GM23248 (cell line): Measurements from ENCODE around the gene LIN7C. TPM values are rescaled to one million over a fixed set of nuclear protein-coding genes. Genes with fewer than 3 reads are reported as not detected.
A peak's percentile ranks its signal among the peaks of the same experiment; 100 is the strongest.

Source experiments
- DNase-seq: peaks from one replicate; pipeline ENCODE4 v3.0.0-alpha.2; 2015
- H2AFZ ChIP-seq: fragments of 200-600 bp; sonication (generic); 2 replicates; pipeline ENCODE4 v1.6.1; 2016; ENCODE audit warnings: antibody characterized with exemption
- H3F3A ChIP-seq: fragments of 200-600 bp; sonication (generic); 2 replicates; pipeline ENCODE4 v1.6.1; 2016; ENCODE audit warnings: mild to moderate bottlenecking, antibody characterized with exemption, mixed run types; ENCODE audit not compliant: insufficient read depth
- H3K27ac ChIP-seq: fragments of 200-600 bp; sonication (generic); 2 replicates; pipeline ENCODE4 v1.5.1; 2016; ENCODE audit warnings: mild to moderate bottlenecking
- H3K27me3 ChIP-seq: fragments of 200-600 bp; sonication (generic); replicated peaks from 2 replicates; pipeline ENCODE4 v1.6.1; 2016; ENCODE audit warnings: mild to moderate bottlenecking; ENCODE audit not compliant: insufficient read depth
- H3K36me3 ChIP-seq: fragments of 200-600 bp; sonication (generic); 2 replicates; pipeline ENCODE4 v1.6.1; 2016; ENCODE audit warnings: low read depth, mild to moderate bottlenecking
- H3K4me1 ChIP-seq: fragments of 200-600 bp; sonication (generic); 2 replicates; pipeline ENCODE4 v1.6.1; 2016; ENCODE audit warnings: mild to moderate bottlenecking; ENCODE audit not compliant: insufficient read depth
- H3K4me2 ChIP-seq: fragments of 200-600 bp; sonication (generic); one replicate; pipeline ENCODE4 v1.6.1; 2016; ENCODE audit warnings: mild to moderate bottlenecking; ENCODE audit not compliant: unreplicated experiment
- H3K4me3 ChIP-seq: fragments of 200-600 bp; sonication (generic); 2 replicates; pipeline ENCODE4 v1.5.1; 2016; ENCODE audit warnings: mild to moderate bottlenecking
- H3K79me2 ChIP-seq: fragments of 200-600 bp; sonication (generic); 2 replicates; pipeline ENCODE4 v1.6.1; 2016; ENCODE audit warnings: mild to moderate bottlenecking; ENCODE audit not compliant: insufficient read depth
- H3K9ac ChIP-seq: fragments of 200-600 bp; sonication (generic); 2 replicates; pipeline ENCODE4 v1.6.1; 2016; ENCODE audit warnings: mild to moderate bottlenecking
- H3K9me2 ChIP-seq: fragments of 200-600 bp; sonication (generic); 2 replicates; pipeline ENCODE4 v1.6.1; 2016; ENCODE audit warnings: mixed run types, mild to moderate bottlenecking, moderate library complexity; ENCODE audit not compliant: insufficient read depth
- H3K9me3 ChIP-seq: fragments of 200-600 bp; sonication (generic); one replicate; pipeline ENCODE4 v1.6.1; 2017; ENCODE audit warnings: low read depth
- H4K20me1 ChIP-seq: fragments of 200-600 bp; sonication (generic); 2 replicates; pipeline ENCODE4 v1.6.0; 2016; ENCODE audit not compliant: insufficient read depth
- EZH2 ChIP-seq: fragments of 200-600 bp; sonication (generic); IDR thresholded peaks from 2 replicates; pipeline ENCODE4 v1.6.1; 2018; ENCODE audit warnings: antibody characterized with exemption, mild to moderate bottlenecking; ENCODE audit not compliant: insufficient read depth, poor library complexity, severe bottlenecking
- EZH2phosphoT487 ChIP-seq: fragments of 200-600 bp; sonication (generic); IDR thresholded peaks from 2 replicates; pipeline ENCODE4 v1.6.1; 2018; ENCODE audit warnings: antibody characterized with exemption, moderate library complexity, mild to moderate bottlenecking, low read depth; ENCODE audit not compliant: insufficient read depth
- whole genome bisulfite sequencing, 2 experiments: methylation state at CpG; one replicate each; pipeline ENCODE4 v1.1.6; 2015 to 2017; ENCODE audit warnings: low lambda C conversion rate in 2 of 2, low coverage in 1 of 2; ENCODE audit errors: missing lambda C conversion rate in 2 of 2; 5-methylcytosine and 5-hydroxymethylcytosine counted together
- in situ Hi-C: fragments of 300-500 bp; cut with MboI; formaldehyde crosslinking; loops from 2 replicates; pipeline ENCODE4 v1.15.0; 2020
- polyA plus RNA-seq: library from polyadenylated mRNA; unstranded; fragments of >200 nt; fragmentation: Nextera tagmentation; extraction: Ambion mirVana; gene quantifications from 2 replicates; pipeline ENCODE4 v1.2.1, GENCODE V29; 2016
- total RNA-seq: library from RNA; depleted of rRNA; stranded (reverse); fragments of >200 nt; shearing (Covaris generic); gene quantifications from 2 replicates; pipeline ENCODE4 v1.2.3, GENCODE V29; 2014

Gene LIN7C
- total and polyA plus RNA-seq, 2 experiments from 2014 or later: 43.0 to 47.0 TPM

GRCh38 chr11:27467181-27467913 is 39.2 kb downstream of the LIN7C start:
- peak overlapping the region; percentile 28; the same call in 1 of the 2 replicates for H3K4me3 ChIP-seq
- 0 out of 2 replicates have a peak overlapping the region, but pooled peaks have one; percentile 25 for H3K9ac ChIP-seq
- 86 to 88% methylated on average over 13 of the region's 13 CpGs for WGBS, 2 experiments
- H3K79me2 ChIP-seq: peaks cover 88% of the 10 kb centered on the region
- no peak for TF ChIP-seq EZH2
- no peak for TF ChIP-seq EZH2phosphoT487
- in situ Hi-C loops: no loop called here
- no peaks in the 10 kb centered on the region for H3K27me3 ChIP-seq
- DNase-seq: no peak
- H4K20me1 ChIP-seq: no peaks in the 10 kb centered on the region
- peaks cover 58% of the 10 kb centered on the region for H3K4me1 ChIP-seq
- peak overlapping the region; percentile 85 for H3K4me2 ChIP-seq
- H3K9me2 ChIP-seq: no peaks in the 10 kb centered on the region
- H3K27ac ChIP-seq: peak overlapping the region; percentile 98
- H3K36me3 ChIP-seq: no peaks in the 10 kb centered on the region
- no peak overlapping the region for H2AFZ ChIP-seq
- no peaks in the 10 kb centered on the region for H3K9me3 ChIP-seq
- H3F3A ChIP-seq: peaks cover 49% of the 10 kb centered on the region

DNA sequence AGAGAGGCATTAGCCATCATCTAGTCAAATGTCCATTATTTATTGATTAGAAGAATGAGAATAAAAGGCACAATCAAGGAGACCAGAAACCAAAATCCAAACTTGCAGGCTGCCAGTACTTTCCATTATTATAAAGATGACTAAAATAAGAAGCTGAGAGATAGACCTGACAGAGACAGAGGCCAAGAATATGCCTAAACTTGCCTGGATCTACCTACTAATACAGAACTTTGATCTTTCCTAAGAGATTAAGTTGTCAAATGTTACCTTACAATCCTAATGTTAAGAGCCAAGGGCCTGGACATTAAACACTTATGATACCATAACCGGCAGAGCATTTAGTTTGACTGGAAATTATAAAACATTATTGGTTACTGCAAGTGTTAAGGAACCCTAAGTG is 40.2 kb downstream of the LIN7C start:
- no peak for TF ChIP-seq EZH2phosphoT487
- TF ChIP-seq EZH2: no peak
- H3K9me3 ChIP-seq: no peaks in the 10 kb centered on the region
- H3K79me2 ChIP-seq: peaks cover 93% of the 10 kb centered on the region
- no peaks in the 10 kb centered on the region for H3K27me3 ChIP-seq
- no peak overlapping the region for H3K27ac ChIP-seq
- no peak overlapping the region for H3K4me2 ChIP-seq
- H3K36me3 ChIP-seq: no peaks in the 10 kb centered on the region
- no peaks in the 10 kb centered on the region for H3K9me2 ChIP-seq
- H3F3A ChIP-seq: peaks cover 49% of the 10 kb centered on the region
- no peak overlapping the region for H3K4me3 ChIP-seq
- H2AFZ ChIP-seq: no peak overlapping the region
- WGBS, 2 experiments: 93 to 95% methylated on average over 1 of the region's 1 CpG
- no peak for DNase-seq
- peaks cover 62% of the 10 kb centered on the region for H3K4me1 ChIP-seq
- H3K9ac ChIP-seq: no peak overlapping the region
- no peaks in the 10 kb centered on the region for H4K20me1 ChIP-seq
- in situ Hi-C loops: no loop called here

DNA sequence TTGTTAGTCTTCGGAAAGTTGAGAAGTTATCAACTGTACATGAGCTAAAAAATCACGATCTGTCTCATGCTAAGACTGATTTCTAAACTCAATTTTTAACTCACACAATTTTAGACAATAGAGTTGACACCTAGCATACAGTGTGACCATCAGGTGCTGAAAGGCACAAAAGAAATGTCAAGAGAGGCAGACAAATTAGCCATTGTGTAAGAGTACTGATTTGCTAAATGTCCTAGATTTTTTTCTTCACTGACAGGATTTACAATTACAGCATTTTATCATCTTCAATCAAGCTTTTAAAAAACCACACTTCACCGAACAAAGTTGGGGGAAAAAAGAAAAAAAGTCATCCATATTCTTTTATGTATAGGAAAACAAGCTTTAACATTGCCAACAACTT is 40.9 kb downstream of the LIN7C start:
- no peak for DNase-seq
- 65 to 73% methylated on average over 3 of the region's 3 CpGs for WGBS, 2 experiments
- in situ Hi-C loops: no loop called here
- H3K9me2 ChIP-seq: no peaks in the 10 kb centered on the region
- H3K9me3 ChIP-seq: no peaks in the 10 kb centered on the region
- H3K79me2 ChIP-seq: peaks cover 93% of the 10 kb centered on the region
- H3K4me3 ChIP-seq: no peak overlapping the region
- no peak overlapping the region for H3K27ac ChIP-seq
- no peak overlapping the region for H3K4me2 ChIP-seq
- H3K27me3 ChIP-seq: no peaks in the 10 kb centered on the region
- TF ChIP-seq EZH2: no peak
- TF ChIP-seq EZH2phosphoT487: no peak
- no peak overlapping the region for H2AFZ ChIP-seq
- H3K9ac ChIP-seq: no peak overlapping the region
- peaks cover 62% of the 10 kb centered on the region for H3K4me1 ChIP-seq
- H3K36me3 ChIP-seq: no peaks in the 10 kb centered on the region
- no peaks in the 10 kb centered on the region for H4K20me1 ChIP-seq
- peaks cover 47% of the 10 kb centered on the region for H3F3A ChIP-seq

- Histone ChIP-seq H3F3A (peaks cover 39% of the 10 kb centered on the region), H3K79me2 (peaks cover 93% of the 10 kb centered on the region), H3K27ac (no peak overlapping the region; the same call in 1 of the 2 replicates), H4K20me1 (no peaks in the 10 kb centered on the region), H3K9ac (0 out of 2 replicates have a peak overlapping the region, but pooled peaks have one; percentile 3), H3K9me2 (no peaks in the 10 kb centered on the region), H2AFZ (no peak overlapping the region), H3K4me3 (no peak overlapping the region), H3K4me1 (peaks cover 58% of the 10 kb centered on the region), H3K4me2 (peak overlapping the region; percentile 46), H3K27me3 (no peaks in the 10 kb centered on the region), H3K9me3 (no peaks in the 10 kb centered on the region), H3K36me3 (no peaks in the 10 kb centered on the region)
- in situ Hi-C loops: no loop called here
- no peak for DNase-seq
- no peak for TF ChIP-seq EZH2phosphoT487
- no peak for TF ChIP-seq EZH2
- WGBS, 2 experiments: 92 to 94% methylated on average over 2 of the region's 2 CpGs
Measured at GRCh38 chr11:27464909-27465308, 41.7 kb downstream of the LIN7C start.
